Hepatocyte (in vitro differentiated cells): ENCODE measurements around the gene ADA.

Experiments
- CTCF ChIP-seq: fragments of 200-600 bp; sonication (generic); IDR thresholded peaks from 2 replicates; pipeline ENCODE4 v1.5.1; 2016; ENCODE audit warnings: antibody characterized with exemption, mild to moderate bottlenecking; ENCODE audit not compliant: poor library complexity
- EZH2phosphoT487 ChIP-seq: fragments of 200-600 bp; sonication (generic); IDR thresholded peaks from one replicate; pipeline ENCODE4 v1.6.1; 2018; ENCODE audit warnings: antibody characterized with exemption, mild to moderate bottlenecking, low read depth, moderate library complexity; ENCODE audit not compliant: unreplicated experiment, severe bottlenecking

DNA sequence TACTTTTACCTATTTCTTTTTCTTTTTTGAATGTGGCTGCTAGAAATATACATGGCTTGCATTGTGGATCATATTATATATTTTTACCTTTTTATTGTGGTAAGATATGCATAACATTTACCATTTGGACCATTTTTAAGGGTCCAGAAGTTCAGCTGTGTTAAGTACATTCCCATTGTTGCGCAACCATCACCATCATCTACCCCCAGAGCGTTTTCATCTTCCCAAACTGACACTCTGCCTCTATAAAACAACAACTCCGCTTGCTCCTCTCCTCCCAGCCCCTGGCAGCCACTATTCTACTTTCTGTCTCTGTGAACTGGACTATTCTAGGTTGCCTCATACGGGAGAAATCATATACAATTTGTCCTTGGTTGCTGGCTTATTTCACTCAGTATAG is 35.4 kb upstream of the ADA start:
- TF ChIP-seq CTCF (no peak), EZH2phosphoT487 (no peak)
